GM18858 (cell line): ENCODE measurements around the gene DLD.
"Not testable (repeated sequence)": the region's sequence is repeated elsewhere in the genome, so short reads cannot be mapped to it uniquely, and the experiment has no call there.

Experiments used
- ATAC-seq: cut with Tn5 transposase; IDR thresholded peaks from one replicate; pipeline ENCODE4 v1.9.1; 2021; ENCODE audit not compliant: unreplicated experiment

Gene DLD

GRCh38 chr7:107914831-107915230 is 23.8 kb downstream of the DLD start:
- no peak for ATAC-seq

DNA sequence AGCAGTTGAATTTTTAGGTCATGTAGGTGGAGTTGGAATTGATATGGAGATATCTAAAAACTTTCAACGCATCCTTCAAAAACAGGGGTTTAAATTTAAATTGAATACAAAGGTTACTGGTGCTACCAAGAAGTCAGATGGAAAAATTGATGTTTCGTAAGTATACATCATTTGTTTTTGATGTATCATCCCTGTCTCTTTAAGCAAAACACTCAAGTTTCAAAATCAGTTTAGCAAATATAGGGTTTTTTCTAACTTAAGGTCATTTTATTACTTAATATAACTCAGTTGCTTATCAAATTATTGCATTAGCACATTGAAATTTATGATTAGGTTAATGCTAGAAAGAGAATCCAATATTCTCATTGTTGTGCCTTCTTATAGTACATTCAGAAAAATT is 24.6 kb downstream of the DLD start:
- ATAC-seq = no peak

DNA sequence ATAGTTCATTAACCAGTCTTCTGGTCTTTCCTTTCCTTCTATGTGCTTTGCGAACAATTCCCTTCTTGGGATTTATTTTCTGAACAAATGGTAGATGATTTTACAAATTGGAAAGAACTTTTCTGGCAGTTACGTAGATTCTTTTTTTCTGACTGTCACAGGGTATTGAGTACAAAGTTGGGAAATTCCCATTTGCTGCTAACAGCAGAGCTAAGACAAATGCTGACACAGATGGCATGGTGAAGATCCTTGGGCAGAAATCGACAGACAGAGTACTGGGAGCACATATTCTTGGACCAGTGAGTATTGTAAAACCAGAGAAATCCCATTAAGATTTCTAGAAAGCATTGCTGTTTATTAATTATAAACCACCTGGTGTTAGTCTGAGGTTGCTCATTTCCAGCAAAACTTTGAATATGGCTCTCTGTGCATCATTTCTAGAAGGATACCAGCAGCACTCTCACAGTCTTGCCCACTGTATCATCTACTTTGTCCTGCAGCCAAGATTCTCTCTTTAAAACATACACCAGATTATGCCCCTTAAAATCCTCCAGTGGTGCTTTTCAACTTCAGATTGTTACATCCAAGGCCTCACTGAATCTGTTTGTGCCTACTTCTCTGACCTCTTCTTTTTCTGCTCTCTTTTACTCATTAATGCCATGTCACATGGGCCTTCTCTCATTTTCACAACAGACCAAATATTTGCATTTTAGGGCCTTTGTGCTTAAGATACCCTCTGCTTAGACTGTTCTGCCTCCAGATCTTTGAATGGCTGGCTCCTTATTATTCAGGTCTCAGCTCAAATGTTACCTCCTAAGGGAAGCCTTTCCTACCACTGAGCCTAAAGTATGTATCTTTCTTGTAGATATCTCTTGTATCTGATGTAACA is 27.0 kb downstream of the DLD start:
- ATAC-seq = peak; percentile 69

- no peak for ATAC-seq
Measured at GRCh38 chr7:107918948-107919347, 28.0 kb downstream of the DLD start.

DNA sequence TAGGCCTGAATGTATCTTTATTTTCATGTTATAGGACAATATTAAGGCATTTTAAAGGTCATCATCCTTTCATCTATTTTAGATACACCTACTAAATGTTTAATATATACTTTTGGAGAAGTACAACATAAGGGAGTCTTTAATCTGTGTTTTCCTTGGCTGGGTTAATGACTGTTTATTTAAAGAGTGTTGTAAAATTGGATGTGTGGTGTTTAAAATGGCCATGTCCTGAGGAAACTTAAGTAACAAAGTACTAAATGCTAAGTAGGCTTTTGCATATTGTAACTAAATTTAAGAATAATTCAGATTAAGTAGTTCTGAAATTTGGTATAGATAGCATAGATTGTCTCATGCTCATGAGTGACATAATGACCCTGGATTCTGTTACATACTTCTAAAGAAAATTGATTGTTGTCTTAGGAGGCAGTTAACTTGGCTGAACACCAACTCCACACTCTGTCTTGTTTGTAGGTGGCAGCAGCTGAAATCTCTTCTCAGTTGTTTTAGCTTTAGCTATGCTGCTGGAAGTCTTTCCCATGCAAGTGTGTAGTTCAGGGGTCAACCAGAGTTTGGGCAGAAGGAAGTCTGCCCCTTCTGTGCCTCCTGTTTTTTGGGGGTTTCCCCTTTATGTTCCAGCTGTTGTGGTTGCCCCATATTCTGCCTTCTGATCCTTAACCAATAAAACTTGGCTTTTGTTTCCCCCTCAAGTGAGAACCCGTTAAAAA is 29.2 kb downstream of the DLD start:
- ATAC-seq = no peak

DNA sequence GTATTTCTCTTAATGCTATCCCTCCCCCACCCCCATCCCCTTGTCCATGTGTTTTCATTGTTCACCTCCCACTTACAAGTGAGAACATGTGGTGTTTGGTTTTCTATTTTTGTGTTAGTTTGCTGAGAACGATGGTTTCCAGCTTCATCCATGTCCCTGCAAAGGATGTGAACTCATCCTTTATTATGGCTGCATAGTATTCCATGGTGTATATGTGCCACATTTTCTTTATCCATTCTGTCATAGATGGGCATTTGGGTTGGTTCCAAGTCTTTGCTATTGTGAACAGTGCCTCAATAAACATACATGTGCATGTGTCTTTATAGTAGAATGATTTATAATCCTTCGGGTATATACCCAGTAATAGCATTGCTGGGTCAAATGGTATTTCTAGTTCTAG is 30.8 kb downstream of the DLD start:
- ATAC-seq = not testable (repeated sequence)

- ATAC-seq = no peak
Measured at GRCh38 chr7:107922886-107923285, 31.9 kb downstream of the DLD start.

DNA sequence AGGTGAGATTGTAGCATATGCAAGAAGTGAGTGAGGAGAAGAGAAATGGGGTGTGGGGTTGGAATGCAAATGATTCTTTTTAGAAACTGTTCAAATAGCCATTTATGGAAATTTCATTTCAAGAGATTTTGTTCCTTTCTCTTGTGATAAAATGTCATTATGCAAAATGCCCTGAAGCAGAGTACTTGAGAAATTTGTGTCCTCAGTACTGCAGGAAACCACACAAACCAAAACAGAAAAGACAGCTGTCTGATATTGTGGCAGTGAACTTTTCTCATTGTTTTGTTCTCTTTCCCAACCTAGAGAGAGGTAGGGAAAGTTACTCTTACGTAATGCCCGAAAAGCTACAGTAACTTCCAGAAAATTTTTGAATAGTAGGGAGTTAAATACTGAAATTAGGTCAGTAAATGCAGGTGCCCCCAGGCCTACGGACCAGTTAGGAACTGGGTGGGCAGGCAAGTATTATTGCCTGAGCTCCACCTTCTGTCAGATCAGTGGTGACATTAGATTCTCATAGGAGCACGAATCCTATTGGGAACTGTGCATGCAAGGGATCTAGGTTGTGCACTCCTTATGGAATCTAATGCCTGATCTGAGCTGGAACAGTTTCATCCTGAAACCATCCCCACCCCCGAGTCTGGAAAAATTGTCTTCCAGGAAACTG is 34.0 kb downstream of the DLD start:
- peak; percentile 89 for ATAC-seq

- ATAC-seq = no peak
Measured at GRCh38 chr7:107926481-107926880, 35.5 kb downstream of the DLD start.

DNA sequence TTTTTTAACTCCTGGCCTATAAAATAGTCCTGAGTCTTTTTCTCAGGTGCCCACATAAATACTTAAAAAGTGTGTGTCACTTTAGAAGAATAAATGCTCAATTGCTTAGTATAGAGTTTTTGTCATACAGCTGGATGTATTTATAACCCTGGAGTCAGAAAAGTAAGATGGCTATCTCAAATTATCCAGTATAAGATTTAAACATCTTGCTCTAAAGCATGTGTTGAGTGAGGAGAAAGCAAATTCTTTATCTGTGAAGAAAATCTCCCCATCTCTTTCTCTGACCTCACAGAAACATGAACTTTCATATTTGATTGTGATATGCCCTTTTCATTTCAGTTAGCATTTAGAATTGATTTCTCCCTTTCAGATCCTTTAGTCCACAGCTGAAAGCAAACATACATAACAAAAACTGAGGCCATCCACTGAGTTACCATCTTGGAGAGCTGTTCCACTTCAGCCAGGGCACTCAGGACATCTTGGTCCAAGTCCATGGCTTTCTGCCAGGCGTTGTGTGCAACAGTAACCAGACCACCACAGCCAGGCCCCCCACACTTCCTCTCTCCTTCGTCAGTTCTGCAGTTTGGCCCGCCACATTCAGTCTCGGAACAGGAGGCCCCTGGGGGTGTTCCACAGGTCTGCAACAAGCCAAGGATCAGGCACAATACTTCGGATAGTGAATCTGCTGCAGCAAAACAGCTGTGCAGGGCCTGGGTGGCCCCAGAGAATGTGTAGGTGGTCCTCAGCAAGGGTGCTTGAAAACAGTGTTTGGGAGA is 40.9 kb downstream of the DLD start:
- ATAC-seq = no peak

DNA sequence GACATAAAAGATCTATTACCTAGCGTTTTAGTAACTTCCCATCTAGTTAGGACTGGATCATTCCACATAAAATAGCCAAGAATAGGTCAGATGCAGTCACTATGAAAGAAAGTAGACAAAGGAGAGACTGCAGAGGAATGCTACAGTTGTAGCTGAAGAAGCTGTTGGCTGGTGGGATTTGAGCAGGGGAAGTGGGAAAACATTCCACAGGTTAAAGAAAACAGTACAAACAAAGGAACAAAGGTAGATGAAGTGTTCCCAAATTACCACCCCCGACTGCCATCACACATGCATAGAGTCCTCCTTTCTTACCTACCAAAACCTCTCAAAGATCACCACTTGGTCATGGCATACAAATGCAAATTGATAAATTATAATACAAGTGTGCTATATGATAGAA is 41.8 kb downstream of the DLD start:
- ATAC-seq = no peak

GRCh38 chr7:107933386-107934013 is 42.5 kb downstream of the DLD start:
- ATAC-seq = no peak

- ATAC-seq = no peak
Measured at GRCh38 chr7:107934991-107935770, 44.2 kb downstream of the DLD start.

- ATAC-seq = no peak
Measured at GRCh38 chr7:107936312-107936711, 45.3 kb downstream of the DLD start.

- no peak for ATAC-seq
Measured at GRCh38 chr7:107937531-107937930, 46.5 kb downstream of the DLD start.

DNA sequence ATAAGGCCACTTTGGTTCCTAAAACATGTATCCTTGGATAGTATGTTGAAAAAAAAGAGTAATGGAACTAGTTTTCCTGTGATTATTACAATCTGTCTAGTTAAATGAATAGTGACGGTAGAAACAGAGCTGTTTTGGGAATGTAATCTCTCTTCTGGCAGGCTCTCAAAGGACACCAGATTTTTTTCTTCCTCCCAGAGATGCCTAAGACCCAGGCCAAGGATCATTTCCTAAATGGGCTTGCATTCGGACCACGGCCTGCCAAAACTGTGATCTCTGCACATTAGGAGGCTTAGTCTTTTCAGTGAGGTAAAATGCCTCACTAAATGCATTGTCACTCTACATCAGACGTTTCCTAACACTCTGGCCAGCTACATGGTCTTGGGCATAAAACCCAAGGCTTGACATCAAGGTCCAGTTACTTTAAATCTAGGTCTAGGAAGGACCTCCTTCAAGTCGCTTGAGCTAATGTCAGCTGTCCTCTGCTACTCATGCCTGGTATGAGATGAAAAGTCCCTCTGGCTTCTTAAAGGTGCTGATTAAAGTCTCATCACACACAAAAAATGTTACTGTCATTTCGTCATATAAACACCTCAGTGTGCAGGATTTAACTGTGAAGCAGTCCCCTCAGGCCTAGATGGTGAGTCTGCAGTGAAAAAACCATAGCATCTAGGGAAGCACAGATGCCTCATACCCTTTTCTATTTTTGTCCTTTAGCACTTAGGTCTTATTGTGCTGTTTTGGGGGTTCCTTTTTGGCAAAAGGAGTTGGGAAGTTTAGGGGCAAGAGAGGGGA is 47.7 kb downstream of the DLD start:
- no peak for ATAC-seq

DNA sequence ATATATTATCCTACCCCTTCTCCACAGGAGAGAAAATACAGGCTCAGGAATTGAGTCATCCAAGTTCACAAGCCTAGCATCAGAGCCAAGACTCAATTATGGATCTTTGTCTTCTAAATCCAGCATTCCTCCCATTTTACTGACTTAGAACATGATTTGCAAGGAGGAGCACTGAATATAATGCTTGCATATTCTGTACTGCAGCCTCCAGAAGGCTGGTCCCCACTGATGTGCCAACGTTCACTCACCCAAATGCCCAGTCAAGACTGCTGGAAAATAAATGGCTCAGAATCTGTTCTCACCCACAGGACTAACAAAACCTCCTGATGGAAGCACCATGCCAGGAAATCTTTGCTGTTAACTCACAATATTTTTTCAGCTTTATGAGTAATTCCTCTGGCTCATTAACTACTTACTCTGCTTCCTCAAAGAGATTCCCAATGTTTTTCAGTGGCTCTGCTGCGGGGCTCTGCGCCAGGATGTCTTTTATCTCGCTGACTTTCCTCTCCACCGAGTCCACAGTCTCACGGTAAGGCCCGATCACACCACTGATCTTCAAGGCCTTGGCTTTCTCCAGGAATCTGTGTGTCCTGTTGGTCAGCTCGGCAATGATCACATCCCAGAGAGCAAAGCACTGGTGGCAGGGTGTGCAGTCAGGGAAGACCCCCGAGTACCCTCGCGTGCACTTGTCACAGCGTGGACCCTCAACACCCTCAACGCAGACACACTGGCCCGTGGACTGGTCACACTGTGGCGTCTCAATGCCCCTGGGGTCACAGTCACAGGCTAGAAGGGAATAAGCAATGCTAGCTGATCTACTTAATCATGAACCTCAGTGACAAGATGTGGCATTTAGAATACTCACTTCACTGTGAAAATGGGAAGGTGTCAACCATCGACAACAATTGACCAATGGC is 48.8 kb downstream of the DLD start:
- no peak for ATAC-seq

DNA sequence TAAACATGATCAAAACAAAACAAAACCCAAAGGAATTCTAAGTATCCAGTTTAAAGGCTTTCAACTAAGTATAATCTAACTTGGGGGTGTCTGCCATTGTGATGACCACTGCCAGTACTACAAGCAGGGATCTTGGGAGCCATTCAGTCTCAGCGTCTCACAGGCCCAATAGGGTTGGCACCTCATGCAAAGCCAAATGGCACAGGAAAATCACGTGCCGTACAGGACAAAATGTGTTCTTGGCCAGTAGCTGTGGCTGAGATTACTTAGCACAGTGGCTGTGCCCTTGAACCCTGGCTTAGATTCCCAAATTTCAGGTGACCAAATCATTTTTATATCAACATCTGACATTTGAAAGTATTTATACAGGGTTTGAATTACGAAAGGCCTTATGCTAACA is 50.0 kb downstream of the DLD start:
- ATAC-seq = no peak
